Prostate gland (tissue), 2 donors: ENCODE results near the gene TPST2.

Experiments used
- POLR2A ChIP-seq: fragments of 450-650 bp; IDR thresholded peaks from one replicate; pipeline ENCODE4 v1.6.1; 2016; ENCODE audit warnings: antibody characterized with exemption, mild to moderate bottlenecking
- POLR2AphosphoS5 ChIP-seq: sonication (generic); formaldehyde crosslinking; IDR thresholded peaks from one replicate; pipeline ENCODE4 v1.6.1; 2017; ENCODE audit warnings: antibody characterized with exemption
- TF ChIP-seq, protein P1 (sequence below), 4 experiments: fragments of 200-600 bp in 2 of 4; fragments of 450-650 bp in 2 of 4; sonication (generic) in 2 of 4; IDR thresholded peaks; 1 replicate in 3 of 4; 2 replicates in 1 of 4; pipeline ENCODE4 v1.5.1; 2016 to 2019; ENCODE audit warnings: antibody characterized with exemption in 4 of 4, mild to moderate bottlenecking in 2 of 4, moderate library complexity in 2 of 4

DNA sequence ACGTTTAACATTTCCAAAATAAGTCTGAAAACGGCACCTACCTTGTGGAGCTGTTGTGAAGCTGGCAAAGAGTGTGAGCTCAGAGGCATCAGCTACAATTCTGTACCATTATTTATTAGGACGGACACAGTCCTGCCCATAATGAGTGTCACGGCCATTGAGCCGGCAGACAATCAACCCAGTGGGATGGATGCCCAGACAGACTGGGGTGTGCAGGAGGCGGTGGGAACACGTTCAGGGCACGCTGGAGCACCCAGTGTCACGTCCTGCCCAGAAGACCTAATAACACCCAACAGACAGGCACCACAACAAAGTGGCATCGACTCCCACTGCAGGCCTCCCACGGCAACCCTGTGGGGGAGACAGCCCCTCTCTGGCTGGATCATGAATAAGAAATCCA is 34.5 kb downstream of the TPST2 start:
- TF ChIP-seq, protein P1, sequence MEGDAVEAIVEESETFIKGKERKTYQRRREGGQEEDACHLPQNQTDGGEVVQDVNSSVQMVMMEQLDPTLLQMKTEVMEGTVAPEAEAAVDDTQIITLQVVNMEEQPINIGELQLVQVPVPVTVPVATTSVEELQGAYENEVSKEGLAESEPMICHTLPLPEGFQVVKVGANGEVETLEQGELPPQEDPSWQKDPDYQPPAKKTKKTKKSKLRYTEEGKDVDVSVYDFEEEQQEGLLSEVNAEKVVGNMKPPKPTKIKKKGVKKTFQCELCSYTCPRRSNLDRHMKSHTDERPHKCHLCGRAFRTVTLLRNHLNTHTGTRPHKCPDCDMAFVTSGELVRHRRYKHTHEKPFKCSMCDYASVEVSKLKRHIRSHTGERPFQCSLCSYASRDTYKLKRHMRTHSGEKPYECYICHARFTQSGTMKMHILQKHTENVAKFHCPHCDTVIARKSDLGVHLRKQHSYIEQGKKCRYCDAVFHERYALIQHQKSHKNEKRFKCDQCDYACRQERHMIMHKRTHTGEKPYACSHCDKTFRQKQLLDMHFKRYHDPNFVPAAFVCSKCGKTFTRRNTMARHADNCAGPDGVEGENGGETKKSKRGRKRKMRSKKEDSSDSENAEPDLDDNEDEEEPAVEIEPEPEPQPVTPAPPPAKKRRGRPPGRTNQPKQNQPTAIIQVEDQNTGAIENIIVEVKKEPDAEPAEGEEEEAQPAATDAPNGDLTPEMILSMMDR (IDR thresholded peaks at IDR 0.05), result no peak
- no peak for TF ChIP-seq POLR2A
- no peak for TF ChIP-seq POLR2AphosphoS5
